ENCODE data around the gene PPFIA1.

DNA sequence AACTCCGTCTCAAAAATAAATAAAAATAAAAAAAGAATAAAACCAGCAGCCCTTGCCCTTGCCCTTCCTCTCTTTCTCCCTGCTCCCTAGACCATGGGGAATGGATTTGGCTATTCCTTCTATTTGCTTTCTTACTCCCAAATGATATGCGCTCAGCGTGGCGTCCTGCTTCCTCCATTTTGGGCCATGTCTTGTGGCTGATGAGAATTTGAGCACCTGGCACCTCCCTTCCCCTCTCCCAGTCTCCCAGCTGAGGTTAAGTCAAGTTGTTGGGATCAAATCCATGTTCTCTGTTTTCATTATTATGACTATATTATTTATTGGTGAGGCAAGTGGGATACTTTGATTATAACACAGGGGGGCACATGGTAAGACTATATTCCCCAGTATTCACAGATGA lies 117.1 kb downstream of the PPFIA1 start:
- TF ChIP-seq, protein P1, sequence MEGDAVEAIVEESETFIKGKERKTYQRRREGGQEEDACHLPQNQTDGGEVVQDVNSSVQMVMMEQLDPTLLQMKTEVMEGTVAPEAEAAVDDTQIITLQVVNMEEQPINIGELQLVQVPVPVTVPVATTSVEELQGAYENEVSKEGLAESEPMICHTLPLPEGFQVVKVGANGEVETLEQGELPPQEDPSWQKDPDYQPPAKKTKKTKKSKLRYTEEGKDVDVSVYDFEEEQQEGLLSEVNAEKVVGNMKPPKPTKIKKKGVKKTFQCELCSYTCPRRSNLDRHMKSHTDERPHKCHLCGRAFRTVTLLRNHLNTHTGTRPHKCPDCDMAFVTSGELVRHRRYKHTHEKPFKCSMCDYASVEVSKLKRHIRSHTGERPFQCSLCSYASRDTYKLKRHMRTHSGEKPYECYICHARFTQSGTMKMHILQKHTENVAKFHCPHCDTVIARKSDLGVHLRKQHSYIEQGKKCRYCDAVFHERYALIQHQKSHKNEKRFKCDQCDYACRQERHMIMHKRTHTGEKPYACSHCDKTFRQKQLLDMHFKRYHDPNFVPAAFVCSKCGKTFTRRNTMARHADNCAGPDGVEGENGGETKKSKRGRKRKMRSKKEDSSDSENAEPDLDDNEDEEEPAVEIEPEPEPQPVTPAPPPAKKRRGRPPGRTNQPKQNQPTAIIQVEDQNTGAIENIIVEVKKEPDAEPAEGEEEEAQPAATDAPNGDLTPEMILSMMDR (conservative IDR thresholded peaks at IDR 0.05): no peak
- no peak for TF ChIP-seq ZFX (IDR thresholded peaks at IDR 0.05)

All from C4-2B (cell line).